ENCODE results near the gene PEX6.

Gene PEX6

DNA sequence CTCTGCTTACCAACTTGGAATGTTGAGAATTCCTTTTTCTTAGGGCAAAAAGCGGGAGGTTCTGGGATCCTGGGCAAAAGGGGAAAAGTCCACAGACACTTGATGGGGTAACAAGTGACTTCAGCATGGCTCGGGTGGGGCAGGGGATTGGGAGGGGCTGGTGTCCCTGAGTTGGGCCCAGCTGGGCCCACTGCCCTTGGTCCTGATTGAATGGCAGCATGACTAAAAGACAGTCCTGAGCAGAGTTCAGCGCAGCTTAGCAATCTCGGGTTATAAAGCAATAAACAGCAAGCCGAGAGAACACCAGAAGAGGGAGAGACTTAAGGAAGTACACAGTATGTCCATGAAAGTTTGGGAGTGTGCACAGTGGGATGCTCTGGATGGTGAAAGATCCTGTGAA lies 10.9 kb upstream of the PEX6 start:
- FAIRE-seq (no peak), DNase-seq (ENCODE audit: insufficient read length) (no peak)
- TF ChIP-seq POLR2AphosphoS5 (IDR thresholded peaks at IDR 0.05; ENCODE audit: low read depth, low read length) (no peak), TAF1 (IDR thresholded peaks at IDR 0.05; ENCODE audit: borderline replicate concordance, low read depth, low read length) (no peak), POLR2A (IDR thresholded peaks at IDR 0.05; ENCODE audit: low read depth, low read length) (no peak)

GRCh38 chr6:42988486-42989020 lies 9.6 kb upstream of the PEX6 start:
- FAIRE-seq = no peak
- no peak for TF ChIP-seq POLR2A (IDR thresholded peaks at IDR 0.05; ENCODE audit: low read depth, low read length)
- TF ChIP-seq POLR2AphosphoS5 (IDR thresholded peaks at IDR 0.05; ENCODE audit: low read depth, low read length) = no peak
- TF ChIP-seq TAF1 (IDR thresholded peaks at IDR 0.05; ENCODE audit: borderline replicate concordance, low read depth, low read length) = no peak
- DNase-seq (ENCODE audit: insufficient read length) = no peak

- DNase-seq (ENCODE audit: insufficient read length) (no peak), FAIRE-seq (no peak)
Measured at GRCh38 chr6:42987533-42988451, 8.8 kb upstream of the PEX6 start.

DNA sequence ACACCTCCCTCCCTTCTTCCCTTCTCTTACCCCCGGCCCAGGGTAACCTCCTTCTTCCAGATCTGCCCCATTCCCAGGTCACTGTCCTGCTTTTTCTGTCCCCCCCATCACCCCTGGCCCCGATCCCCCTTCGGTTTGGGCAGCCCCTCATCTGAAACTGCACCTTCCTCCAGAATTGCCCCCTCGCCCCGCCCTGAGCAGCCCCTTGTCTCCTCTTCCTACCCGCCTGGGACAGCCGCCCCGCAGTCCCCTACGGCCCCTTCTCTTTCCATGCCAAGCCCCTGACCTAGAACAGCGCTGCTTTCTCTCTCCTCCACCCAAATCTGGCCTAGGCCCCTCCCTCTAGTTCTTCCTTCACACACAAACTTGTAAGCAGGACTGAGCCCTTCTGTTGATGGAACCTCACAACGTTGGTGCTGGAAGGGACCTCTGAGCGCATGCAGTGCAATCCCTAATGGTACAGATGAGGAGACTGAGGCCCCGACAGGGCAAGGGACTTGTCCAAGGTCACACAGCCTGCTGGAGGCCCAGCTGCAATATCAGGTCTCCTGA lies 6.0 kb upstream of the PEX6 start:
- no peak for TF ChIP-seq POLR2AphosphoS5 (IDR thresholded peaks at IDR 0.05; ENCODE audit: low read depth, low read length)
- no peak for TF ChIP-seq POLR2A (IDR thresholded peaks at IDR 0.05; ENCODE audit: low read depth, low read length)
- TF ChIP-seq TAF1 (IDR thresholded peaks at IDR 0.05; ENCODE audit: borderline replicate concordance, low read depth, low read length) = no peak
- FAIRE-seq (no peak), DNase-seq (ENCODE audit: insufficient read length) (no peak)

More at GRCh38 chr6:42987533-42988451, 8.8 kb upstream of the PEX6 start:
- no peak for TF ChIP-seq TAF1 (IDR thresholded peaks at IDR 0.05; ENCODE audit: borderline replicate concordance, low read depth, low read length)
- TF ChIP-seq POLR2A (IDR thresholded peaks at IDR 0.05; ENCODE audit: low read depth, low read length) = no peak
- no peak for TF ChIP-seq POLR2AphosphoS5 (IDR thresholded peaks at IDR 0.05; ENCODE audit: low read depth, low read length)

DNA sequence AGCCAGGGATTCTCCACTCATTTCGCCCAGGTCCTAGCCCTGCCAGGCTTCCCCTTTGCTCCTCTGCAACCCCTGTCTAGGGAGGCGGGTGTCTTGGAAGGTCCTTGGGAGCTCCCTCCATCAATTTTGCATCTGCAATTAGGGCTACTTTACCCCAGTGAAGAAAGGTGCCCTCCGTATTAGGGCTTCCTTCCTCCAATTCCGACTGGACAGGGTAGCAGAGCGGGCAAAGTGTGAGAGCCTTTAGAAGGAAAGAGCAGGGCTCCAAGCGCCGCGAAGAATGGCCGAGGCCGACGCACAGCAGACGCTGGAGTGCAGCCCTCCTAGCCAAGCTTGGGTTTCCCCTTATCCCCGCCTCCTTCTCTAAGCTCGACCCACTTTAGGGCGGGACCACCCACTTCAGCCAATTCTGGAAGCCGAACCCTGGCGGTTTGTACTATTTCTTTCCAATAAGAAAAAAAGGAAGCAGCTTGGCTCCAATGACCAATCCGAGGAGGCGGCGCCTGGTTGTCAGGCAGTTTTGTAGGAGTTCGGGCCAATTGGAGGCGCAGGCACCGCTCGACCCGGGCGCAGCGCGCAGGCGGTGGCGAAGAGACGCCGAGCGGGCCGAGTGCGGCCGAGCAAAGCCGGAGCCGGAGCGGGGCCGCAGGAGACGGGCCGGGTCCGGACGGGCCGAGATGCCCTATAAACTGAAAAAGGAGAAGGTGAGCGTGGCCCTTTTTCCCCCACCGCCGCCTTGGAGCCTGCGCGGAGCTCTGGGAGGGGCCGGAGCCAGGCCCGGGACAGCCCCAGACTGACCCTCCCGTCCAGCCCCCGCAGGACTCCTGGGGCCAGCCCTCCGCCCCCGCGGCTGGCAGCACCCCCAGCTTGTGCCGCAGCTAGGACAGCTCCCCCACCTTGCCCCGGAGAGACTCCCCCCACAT lies 5.3 kb upstream of the PEX6 start, which contains the start of gene PPP2R5D:
Gene PPP2R5D (plus strand): TSS at position 570 of the 923 bp plus-strand sequence. CDS start 108 bp downstream, at position 678.
- peak; percentile 92 for DNase-seq (ENCODE audit: insufficient read length)
- peak; percentile 97 for FAIRE-seq
- TF ChIP-seq POLR2AphosphoS5 (IDR thresholded peaks at IDR 0.05; ENCODE audit: low read depth, low read length) = peak; percentile 90
- peak; percentile 69; the same call in 1 of the 2 replicates for TF ChIP-seq TAF1 (IDR thresholded peaks at IDR 0.05; ENCODE audit: borderline replicate concordance, low read depth, low read length)
- TF ChIP-seq POLR2A (IDR thresholded peaks at IDR 0.05; ENCODE audit: low read depth, low read length) = peak; percentile 93

- DNase-seq (ENCODE audit: insufficient read length) = no peak
- FAIRE-seq = no peak
- no peak for TF ChIP-seq POLR2AphosphoS5 (IDR thresholded peaks at IDR 0.05; ENCODE audit: low read depth, low read length)
- no peak for TF ChIP-seq POLR2A (IDR thresholded peaks at IDR 0.05; ENCODE audit: low read depth, low read length)
- TF ChIP-seq TAF1 (IDR thresholded peaks at IDR 0.05; ENCODE audit: borderline replicate concordance, low read depth, low read length) = no peak
Measured at GRCh38 chr6:42981836-42982235, 2.9 kb upstream of the PEX6 start.

- DNase-seq (ENCODE audit: insufficient read length) (no peak), FAIRE-seq (no peak)
- TF ChIP-seq POLR2A (IDR thresholded peaks at IDR 0.05; ENCODE audit: low read depth, low read length) = no peak
Measured at GRCh38 chr6:42979523-42980177, 669 bp upstream of the PEX6 start.

DNA sequence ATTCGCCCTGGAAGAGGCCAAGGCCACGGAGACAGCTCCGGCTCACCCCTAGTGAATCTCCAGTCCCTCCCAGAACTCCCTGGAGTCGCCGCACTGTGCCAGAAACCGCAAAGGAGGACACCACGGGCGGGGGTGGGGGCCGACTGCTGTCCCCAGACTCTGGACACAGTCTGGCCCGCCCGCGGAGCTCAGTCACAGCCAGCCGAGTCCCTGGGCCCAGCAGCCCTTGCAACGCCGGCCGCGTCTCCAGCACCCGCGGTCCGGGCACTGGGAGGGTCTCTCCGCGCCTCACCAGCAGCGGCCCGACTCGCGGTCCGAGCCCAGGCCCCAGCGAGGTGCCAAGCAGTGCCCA lies 518 bp downstream of the PEX6 start:
- TF ChIP-seq POLR2A (IDR thresholded peaks at IDR 0.05; ENCODE audit: low read depth, low read length) (no peak), POLR2AphosphoS5 (IDR thresholded peaks at IDR 0.05; ENCODE audit: low read depth, low read length) (no peak), TAF1 (IDR thresholded peaks at IDR 0.05; ENCODE audit: borderline replicate concordance, low read depth, low read length) (no peak)
- FAIRE-seq = no peak
- DNase-seq (ENCODE audit: insufficient read length) = peak; percentile 37

- TF ChIP-seq POLR2A (IDR thresholded peaks at IDR 0.05; ENCODE audit: low read depth, low read length) (no peak), POLR2AphosphoS5 (IDR thresholded peaks at IDR 0.05; ENCODE audit: low read depth, low read length) (no peak), TAF1 (IDR thresholded peaks at IDR 0.05; ENCODE audit: borderline replicate concordance, low read depth, low read length) (no peak)
- DNase-seq (ENCODE audit: insufficient read length) (no peak), FAIRE-seq (no peak)
Measured at GRCh38 chr6:42974919-42975505, 4.0 kb downstream of the PEX6 start.

DNA sequence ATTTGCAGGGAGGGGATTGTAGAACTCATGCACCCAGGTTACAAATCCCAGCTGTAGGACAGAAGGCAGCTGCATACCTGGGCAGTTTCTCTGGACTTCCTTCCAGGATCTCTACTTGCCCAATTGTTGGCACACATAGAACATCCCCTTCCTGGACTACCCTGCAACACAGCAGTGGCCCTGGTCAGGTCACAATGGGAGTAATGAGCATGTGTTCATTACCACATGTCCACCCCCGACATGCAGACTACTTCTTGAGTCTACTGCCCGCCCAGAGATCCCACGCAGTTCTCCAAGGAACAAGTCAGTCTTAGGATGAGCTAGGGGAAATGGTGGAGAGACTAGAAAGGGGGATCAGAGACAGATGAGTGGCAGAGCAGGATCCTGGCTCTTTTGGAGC lies 5.1 kb downstream of the PEX6 start:
- TF ChIP-seq TAF1 (IDR thresholded peaks at IDR 0.05; ENCODE audit: borderline replicate concordance, low read depth, low read length) (no peak), POLR2AphosphoS5 (IDR thresholded peaks at IDR 0.05; ENCODE audit: low read depth, low read length) (no peak), POLR2A (IDR thresholded peaks at IDR 0.05; ENCODE audit: low read depth, low read length) (no peak)
- DNase-seq (ENCODE audit: insufficient read length) (no peak), FAIRE-seq (no peak)

Data from GM12892 (cell line).